Small intestine (tissue), 7 donors: ENCODE data around the gene RARRES1. TPM values are rescaled to one million over a fixed set of nuclear protein-coding genes. Genes with fewer than 3 reads are reported as not detected.
"Not testable (repeated sequence)": the region's sequence is repeated elsewhere in the genome, so short reads cannot be mapped to it uniquely, and the experiment has no call there.

ENCODE experiments used
- DNase-seq, 2 donors: peaks; one replicate each; pipeline versions ENCODE4 v3.0.0 to v3.0.0-alpha.2; 2013
- FAIRE-seq: peaks from 2 replicates; lab custom pipeline; 2012; peaks lifted over from hg19 to GRCh38; lab: Jason Lieb, UNC
- H3K27ac ChIP-seq, 3 donors: one replicate each; pipeline ENCODE4 v1.5.1; 2013; ENCODE audit warnings: low read length in 2 of 3, mild to moderate bottlenecking in 2 of 3, control low read depth in 1 of 3, inconsistent platforms in 1 of 3, low read depth in 1 of 3, moderate library complexity in 1 of 3
- H3K27me3 ChIP-seq, 3 donors: one replicate each; pipeline ENCODE4 v1.6.1; 2013; ENCODE audit warnings: low read length in 3 of 3, inconsistent platforms in 1 of 3; ENCODE audit not compliant: control insufficient read depth in 3 of 3, insufficient read depth in 3 of 3
- H3K36me3 ChIP-seq, 3 donors: one replicate each; pipeline ENCODE4 v1.6.1; 2013; ENCODE audit warnings: low read length in 3 of 3, inconsistent platforms in 1 of 3, low read depth in 1 of 3, mild to moderate bottlenecking in 1 of 3, moderate library complexity in 1 of 3; ENCODE audit not compliant: control insufficient read depth in 3 of 3, insufficient read depth in 2 of 3
- H3K4me1 ChIP-seq, 3 donors: one replicate each; pipeline ENCODE4 v1.6.1; 2013; ENCODE audit warnings: low read length in 2 of 3, inconsistent platforms in 1 of 3, low read depth in 1 of 3, mild to moderate bottlenecking in 1 of 3, moderate library complexity in 1 of 3; ENCODE audit not compliant: control insufficient read depth in 3 of 3, insufficient read depth in 2 of 3
- H3K4me3 ChIP-seq, 3 donors: one replicate each; pipeline ENCODE4 v1.5.1; 2013; ENCODE audit warnings: low read length in 3 of 3, control low read depth in 1 of 3, inconsistent platforms in 1 of 3, low read depth in 1 of 3, mild to moderate bottlenecking in 1 of 3, moderate library complexity in 1 of 3
- H3K9me3 ChIP-seq, 2 donors: one replicate each; pipeline ENCODE4 v1.6.1; 2013; ENCODE audit warnings: low read depth in 1 of 2, low read length in 1 of 2; ENCODE audit not compliant: control insufficient read depth in 2 of 2, insufficient read depth in 1 of 2
- WGBS, 3 donors: extraction: QIAGEN DNeasy Blood & Tissue Kit; methylation state at CpG; one replicate each; pipeline ENCODE4 v1.1.7; 2013; 5-methylcytosine and 5-hydroxymethylcytosine counted together
- polyA plus RNA-seq, 4 donors: library from polyadenylated mRNA; stranded (reverse) in 3 of 4; unstranded in 1 of 4; fragments of 200-250 nt in 3 of 4; fragments of 120-200 nt in 1 of 4; gene quantifications; one replicate each; pipeline versions ENCODE4 v1.2.1 to v1.2.3, GENCODE V29; 2013
- donor health status: healthy with polysubstance abuse.
- donor health status: control.
- donor health status: control.
- donor health status: Bipolar disorder and iron deficiency.
- donor health status: healthy.

The RARRES1 gene
- polyA plus RNA-seq, 4 donors = 0.89 to 165 (median 16.9) TPM

DNA sequence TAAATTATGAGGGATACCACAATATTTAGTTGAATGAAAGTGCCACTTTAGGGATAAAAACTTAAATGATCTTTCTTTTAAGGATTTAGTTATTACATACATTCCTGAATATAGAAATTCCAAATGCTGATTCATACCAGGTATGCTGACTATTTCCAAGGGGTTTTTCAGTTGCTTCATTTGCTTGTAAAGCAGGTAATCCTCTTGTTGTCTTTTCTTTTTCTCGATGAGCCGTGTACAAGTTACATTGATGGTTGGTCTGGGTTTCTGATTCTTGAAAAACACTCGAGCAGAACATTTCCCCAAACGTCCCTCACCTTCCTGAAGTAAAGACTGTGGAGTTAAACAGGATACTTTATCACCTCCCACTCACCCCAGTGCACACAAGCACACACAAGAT lies 21.7 kb downstream of the RARRES1 start:
- no peaks in the 10 kb centered on the region for H3K27me3 ChIP-seq
- FAIRE-seq (no peak), DNase-seq (no peak)
- H3K9me3 ChIP-seq = no peaks in the 10 kb centered on the region
- H3K27ac ChIP-seq = no peak overlapping the region
- 85 to 93% (median 90%) methylated on average over 4 of the region's 4 CpGs for WGBS, 3 donors
- no peaks in the 10 kb centered on the region for H3K4me1 ChIP-seq
- H3K36me3 ChIP-seq = peaks cover 0 to 38% (median 6%) of the 10 kb centered on the region in 3 donors
- no peak overlapping the region for H3K4me3 ChIP-seq

DNA sequence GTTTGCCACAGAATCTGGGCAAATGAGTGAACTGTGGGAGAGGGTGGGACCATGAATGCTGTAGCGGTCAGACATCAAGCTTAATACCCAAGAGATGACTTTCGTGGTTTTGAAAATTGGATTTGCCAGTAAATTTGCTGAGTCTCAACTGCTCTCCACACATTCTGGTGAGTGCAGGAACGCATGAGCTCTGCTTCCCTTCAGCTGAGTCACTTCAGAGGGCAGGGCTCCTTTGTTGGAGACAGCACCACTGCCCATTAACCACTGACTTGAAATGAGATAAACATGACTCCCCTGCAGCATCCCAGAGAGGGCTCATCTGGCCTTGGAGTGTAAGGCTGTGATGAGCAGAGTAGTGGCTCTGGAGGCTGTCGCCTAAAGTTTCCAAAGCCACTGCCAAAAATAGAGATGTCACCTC lies 22.6 kb downstream of the RARRES1 start:
- FAIRE-seq (no peak), DNase-seq (no peak)
- no peaks in the 10 kb centered on the region for H3K27me3 ChIP-seq
- no peaks in the 10 kb centered on the region for H3K4me1 ChIP-seq
- no peaks in the 10 kb centered on the region for H3K9me3 ChIP-seq
- H3K4me3 ChIP-seq = no peak overlapping the region
- H3K36me3 ChIP-seq = peaks cover 0 to 38% (median 6%) of the 10 kb centered on the region in 3 donors
- H3K27ac ChIP-seq = no peak overlapping the region
- 81 to 91% (median 91%) methylated on average over 4 of the region's 4 CpGs for WGBS, 3 donors

DNA sequence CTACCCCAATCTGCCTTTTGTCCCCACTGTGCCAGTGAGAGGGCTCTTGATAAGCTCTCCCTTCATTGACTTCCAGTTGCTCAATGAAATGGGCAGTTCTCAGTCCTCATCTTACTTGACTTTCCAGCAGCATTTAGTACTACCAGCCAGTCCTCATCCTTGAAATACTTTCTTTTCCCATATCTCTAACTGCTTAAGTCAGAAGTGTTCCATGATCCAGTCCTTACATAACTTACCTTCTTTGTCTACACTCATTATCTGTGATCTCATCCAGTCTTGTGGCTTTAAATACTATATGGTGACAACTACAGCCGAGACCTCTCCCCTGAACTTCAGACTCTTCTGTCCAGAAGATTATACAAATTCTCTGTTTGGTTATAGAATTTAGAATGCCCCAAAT lies 28.7 kb downstream of the RARRES1 start:
- DNase-seq = no peak
- H3K4me3 ChIP-seq = no peak overlapping the region
- 93 to 97% (median 94%) methylated on average over 1 of the region's 1 CpG for WGBS, 3 donors
- H3K36me3 ChIP-seq = peaks cover 0 to 23% (median 0%) of the 10 kb centered on the region in 3 donors
- H3K27ac ChIP-seq = no peak overlapping the region
- no peaks in the 10 kb centered on the region for H3K4me1 ChIP-seq
- no peaks in the 10 kb centered on the region for H3K27me3 ChIP-seq
- FAIRE-seq = no peak
- H3K9me3 ChIP-seq = no peaks in the 10 kb centered on the region

DNA sequence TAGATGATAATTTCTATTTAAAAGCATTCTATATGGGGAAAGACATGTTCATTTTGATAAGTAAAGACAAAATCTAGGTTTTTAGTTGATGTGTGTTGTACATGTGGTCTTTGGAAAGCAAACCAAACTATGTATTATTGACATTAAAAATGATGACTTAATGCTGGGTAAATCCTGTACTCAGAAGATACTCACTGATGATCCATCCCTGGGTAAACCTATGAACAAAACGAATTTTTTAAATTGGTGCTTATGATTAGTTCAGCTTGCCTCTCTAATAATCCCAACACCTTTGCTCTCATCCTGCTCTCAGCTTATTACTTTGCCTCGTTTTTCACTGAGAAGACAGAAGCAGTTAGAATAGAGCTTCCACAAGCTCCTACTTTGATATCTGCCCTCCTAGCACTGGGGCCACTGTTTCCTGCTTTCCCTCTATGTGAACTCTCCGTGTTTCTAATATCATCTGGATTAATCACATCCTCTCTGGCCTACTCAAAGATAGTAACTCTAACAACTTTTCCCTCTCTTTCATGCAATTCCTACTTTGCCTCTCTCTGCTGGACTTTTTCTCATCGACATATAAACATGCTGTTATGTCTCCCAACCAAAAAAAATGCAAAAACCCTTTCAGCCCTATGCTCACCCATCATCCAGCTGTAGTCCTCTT lies 29.3 kb downstream of the RARRES1 start:
- Histone ChIP-seq H3K9me3 (no peaks in the 10 kb centered on the region), H3K27me3 (no peaks in the 10 kb centered on the region), H3K36me3 (peaks cover 0 to 22% (median 1%) of the 10 kb centered on the region in 3 donors), H3K27ac (no peak overlapping the region), H3K4me1 (no peaks in the 10 kb centered on the region), H3K4me3 (no peak overlapping the region)
- FAIRE-seq = no peak
- DNase-seq = no peak
- 73 to 86% (median 85%) methylated on average over 4 of the region's 4 CpGs for WGBS, 3 donors

DNA sequence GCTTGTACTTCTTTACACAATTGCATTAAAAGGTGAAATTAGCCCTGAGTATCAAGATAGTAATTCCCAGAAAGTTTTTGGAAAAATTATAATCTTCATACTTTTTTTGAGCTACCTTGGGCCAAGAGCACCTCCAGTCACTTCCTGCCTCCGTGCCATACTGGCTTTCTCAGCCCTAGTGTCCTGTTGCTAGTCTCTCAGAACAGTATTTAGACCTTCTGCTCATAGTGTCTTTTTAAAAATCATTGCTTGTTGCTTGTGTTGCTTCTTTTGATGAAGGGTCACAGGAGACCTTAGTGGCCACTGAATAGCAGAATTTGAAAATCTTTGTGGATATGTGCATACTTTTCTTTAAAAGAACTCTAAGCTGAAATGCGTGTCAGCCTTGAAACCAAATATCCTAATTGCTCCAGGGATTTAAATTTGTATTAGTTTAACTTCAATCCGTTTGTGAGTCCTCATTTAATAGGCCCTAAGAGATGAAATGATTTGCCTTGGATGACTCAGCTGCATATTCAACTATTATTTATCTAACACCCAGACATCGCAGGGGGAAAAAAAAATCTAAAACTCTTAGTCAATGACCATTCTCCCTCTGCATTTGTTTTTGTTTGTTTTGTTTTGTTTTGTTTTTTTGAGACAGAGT lies 30.7 kb downstream of the RARRES1 start:
- H3K4me3 ChIP-seq = no peak overlapping the region
- no peaks in the 10 kb centered on the region for H3K4me1 ChIP-seq
- H3K9me3 ChIP-seq = no peaks in the 10 kb centered on the region
- DNase-seq (no peak), FAIRE-seq (no peak)
- H3K36me3 ChIP-seq = peaks cover 0 to 22% (median 2%) of the 10 kb centered on the region in 3 donors
- no peak overlapping the region for H3K27ac ChIP-seq
- WGBS, 3 donors = 76 to 88% (median 81%) methylated on average over 4 of the region's 4 CpGs
- no peaks in the 10 kb centered on the region for H3K27me3 ChIP-seq

DNA sequence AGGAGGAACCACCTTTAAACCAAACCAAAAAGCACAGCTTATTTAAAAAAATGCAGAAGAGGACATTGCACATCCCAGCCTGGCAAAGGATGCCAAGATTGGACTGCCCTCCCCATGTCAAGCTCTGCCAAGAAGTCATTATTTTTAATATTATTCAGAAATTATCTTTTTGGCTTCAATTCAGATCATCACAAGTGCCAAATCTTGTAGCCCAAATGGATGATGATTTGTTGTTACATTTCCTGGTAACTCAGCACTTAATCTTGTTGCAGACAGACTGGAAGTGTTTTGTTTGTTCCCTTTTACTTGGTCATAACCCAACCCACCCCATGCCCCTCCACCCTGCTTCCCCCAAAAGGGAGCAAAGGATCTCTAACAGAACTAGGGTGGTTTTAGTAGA lies 31.7 kb downstream of the RARRES1 start:
- FAIRE-seq = no peak
- no peak for DNase-seq
- Histone ChIP-seq H3K36me3 (peaks cover 0 to 18% (median 2%) of the 10 kb centered on the region in 3 donors), H3K4me1 (no peaks in the 10 kb centered on the region), H3K27ac (no peak overlapping the region), H3K27me3 (no peaks in the 10 kb centered on the region), H3K9me3 (no peaks in the 10 kb centered on the region), H3K4me3 (no peak overlapping the region)

DNA sequence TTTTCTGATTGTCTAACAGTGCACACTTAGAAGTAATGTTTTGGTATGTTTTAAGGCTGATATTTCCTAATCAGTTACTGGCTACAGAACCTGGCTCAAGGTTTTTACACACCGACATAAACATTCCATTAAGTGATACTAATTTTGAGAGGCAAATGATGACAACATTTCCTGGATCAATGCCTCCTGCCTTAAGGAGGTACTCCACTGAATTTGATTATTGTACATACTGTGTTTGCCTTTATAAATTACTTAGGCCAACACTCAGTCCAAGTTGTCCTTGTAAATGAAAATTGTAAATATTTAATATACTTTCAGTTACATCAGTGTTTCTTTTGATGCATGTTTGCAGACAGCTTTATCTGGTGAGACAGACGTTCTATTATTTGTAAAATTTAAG lies 35.6 kb downstream of the RARRES1 start:
- no peaks in the 10 kb centered on the region for H3K9me3 ChIP-seq
- H3K4me1 ChIP-seq = no peaks in the 10 kb centered on the region
- DNase-seq (no peak), FAIRE-seq (no peak)
- no peak overlapping the region for H3K4me3 ChIP-seq
- peaks cover 0 to 10% (median 2%) of the 10 kb centered on the region in 3 donors for H3K36me3 ChIP-seq
- WGBS, 3 donors = 57 to 78% (median 65%) methylated on average over 2 of the region's 2 CpGs
- H3K27ac ChIP-seq = no peak overlapping the region
- no peaks in the 10 kb centered on the region for H3K27me3 ChIP-seq

DNA sequence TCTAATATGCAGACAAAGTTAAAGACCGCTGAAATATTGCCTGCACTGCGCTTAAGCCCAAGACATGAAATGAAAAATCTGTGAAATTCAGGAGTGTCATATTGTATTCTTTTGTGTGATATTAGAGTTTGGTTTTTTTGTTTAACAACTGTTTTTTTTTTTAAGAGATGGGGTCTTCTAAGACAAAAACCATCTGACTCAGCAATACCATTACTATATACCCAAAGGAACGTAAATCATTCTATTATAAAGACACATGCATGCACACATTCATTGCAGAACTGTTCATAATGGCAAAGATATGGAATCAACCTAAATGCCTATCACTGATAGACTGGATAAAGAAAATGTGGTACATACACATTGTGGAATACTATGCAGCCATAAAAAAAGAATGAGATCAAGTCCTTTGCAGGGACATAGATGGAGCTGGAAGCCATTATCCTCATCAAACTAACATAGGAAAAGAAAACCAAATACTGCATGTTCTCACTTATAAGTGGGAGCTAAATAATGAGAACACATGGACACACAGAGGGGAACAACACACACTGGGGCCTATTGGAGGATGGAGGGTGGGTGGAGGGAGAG lies 38.3 kb downstream of the RARRES1 start:
- FAIRE-seq, H3K27me3 ChIP-seq, H3K9me3 ChIP-seq, H3K27ac ChIP-seq, DNase-seq, H3K4me3 ChIP-seq, H3K4me1 ChIP-seq: not testable (repeated sequence)
- 82 to 98% (median 97%) methylated on average over 3 of the region's 3 CpGs for WGBS, 3 donors
- H3K36me3 ChIP-seq = peaks cover 3 to 11% (median 9%) of the 10 kb centered on the region in 3 donors
